GM18499 (cell line): Measurements from ENCODE around the gene IRX6.

Experiments
- ATAC-seq: cut with Tn5 transposase; IDR thresholded peaks from one replicate; pipeline ENCODE4 v1.9.1; 2021; ENCODE audit warnings: moderate number of reproducible peaks; ENCODE audit not compliant: insufficient read depth, unreplicated experiment

IRX6 gene

DNA sequence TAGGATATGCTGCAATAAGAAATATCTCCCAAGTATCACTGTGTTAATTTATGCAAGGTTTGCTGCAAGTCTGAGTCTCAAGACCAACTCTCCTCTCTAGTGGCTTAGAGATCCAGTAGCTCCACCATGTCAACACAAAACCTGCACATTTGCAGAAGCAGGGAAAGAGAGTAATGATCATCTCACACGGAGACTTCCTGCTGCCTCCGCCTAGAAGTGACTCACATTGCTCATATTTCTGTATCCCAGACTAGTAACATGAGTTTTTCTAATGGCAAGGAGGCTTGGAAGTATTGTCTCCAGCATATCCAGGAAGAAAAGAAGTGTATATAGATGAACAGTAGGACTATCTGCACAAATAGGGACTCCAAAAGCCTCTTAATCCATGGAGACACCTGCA, 15.0 kb upstream of the IRX6 start:
- no peak for ATAC-seq

DNA sequence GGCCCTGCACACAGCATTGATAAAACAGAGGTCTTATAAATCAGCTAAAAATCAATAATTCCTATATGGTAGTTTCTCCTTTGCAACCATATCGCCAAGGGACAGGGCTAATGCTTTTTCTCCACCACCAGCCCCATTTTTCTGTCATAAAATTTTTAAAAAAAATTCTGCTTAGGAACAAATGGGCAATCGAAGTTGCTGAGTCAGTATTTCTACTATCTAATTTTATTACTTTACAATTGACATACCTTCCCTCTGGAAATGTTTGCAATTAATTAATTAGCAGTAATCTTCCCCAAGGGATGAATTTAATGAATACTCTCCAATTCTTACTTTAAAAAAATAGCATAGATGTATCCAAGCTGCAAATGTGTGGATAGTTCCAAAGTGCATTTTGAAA, 1.7 kb upstream of the IRX6 start:
- no peak for ATAC-seq

DNA sequence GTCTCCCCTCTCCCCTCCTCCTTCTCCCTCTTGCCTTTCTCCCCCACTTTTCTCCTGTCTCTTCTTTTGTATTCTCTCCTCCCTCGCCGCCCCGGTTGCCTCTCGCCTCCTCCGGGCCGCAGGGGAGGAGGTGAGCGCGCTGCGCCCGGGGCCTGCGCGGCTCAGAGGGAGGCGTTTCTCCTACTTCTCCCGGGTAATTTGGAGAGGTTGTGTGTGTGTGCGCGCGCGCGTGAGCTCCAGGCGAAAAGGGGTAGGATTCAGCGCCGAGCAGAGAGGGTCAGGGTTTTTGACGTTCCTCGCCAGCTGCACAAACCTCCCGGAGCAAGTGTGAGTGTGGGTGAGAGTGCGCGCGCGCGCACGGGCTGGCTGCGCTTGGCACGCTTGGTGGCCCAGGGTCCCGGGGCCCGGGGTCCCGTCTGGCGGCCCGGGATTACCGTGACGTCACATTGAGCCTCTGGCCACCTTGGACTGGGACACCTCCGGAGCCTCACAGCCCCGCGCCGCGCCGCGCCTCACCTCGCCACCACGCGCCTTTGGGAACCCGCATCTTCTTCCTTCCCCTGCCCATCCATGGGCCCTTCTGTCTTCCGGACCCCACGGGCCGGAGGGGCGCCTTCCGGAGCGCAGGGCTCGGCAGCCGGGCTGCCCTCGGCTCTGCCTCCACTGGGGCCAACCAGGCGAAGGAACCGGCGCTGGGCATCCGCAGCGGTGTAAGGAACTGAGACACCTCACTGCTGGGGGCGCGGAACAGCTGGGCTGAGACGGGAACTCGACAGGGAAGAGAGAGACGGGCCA, 479 bp downstream of the IRX6 start:
- ATAC-seq: no peak

DNA sequence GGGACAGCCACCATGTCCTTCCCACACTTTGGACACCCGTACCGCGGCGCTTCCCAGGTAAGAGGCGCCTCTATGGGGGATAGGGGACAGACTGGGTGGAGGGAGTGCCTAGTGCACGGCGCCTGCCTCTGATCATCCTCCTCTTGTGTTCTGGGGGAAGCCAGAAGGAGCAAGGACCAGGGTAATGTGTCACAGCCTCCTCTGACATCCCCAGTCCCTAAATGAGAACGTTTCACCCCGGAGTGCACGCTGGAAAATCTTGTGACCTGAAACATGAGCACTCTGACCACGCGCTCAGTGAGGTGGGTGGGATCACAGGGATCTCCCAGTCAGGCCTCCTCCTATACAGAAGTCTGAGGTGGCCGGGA, 1.1 kb downstream of the IRX6 start:
- ATAC-seq: no peak

DNA sequence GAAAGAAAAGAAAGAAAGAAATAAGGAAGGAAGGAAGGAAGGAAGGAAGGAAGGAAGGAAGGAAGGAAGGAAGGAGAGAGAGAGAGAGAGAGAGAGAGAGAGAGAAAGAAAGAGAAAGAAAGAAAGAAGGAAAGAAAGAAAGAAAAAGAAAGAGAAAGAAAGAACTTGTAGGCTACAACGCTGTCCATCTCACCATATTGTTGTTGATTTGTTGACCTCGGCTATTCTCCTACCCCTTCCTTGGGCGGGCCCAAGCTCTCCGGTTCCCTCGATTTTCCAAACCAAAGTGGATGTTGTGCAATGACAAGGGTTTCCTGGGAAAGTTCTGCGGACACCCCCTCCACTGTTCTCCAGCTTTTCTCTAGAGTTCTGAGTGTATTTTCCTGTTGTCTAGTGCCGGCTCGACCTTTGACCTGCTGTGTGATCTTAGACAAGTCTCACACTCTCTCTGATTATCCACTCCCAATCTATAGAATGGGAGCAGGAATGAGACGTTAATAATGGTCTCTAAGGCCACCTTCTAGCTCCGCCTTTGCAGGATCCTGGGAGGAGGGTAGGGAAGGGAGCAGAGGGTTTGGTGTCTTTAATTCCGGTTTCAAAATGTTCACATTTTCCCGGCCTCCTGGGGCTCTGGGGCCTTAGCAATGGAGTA, 1.6 kb downstream of the IRX6 start:
- ATAC-seq: no peak

DNA sequence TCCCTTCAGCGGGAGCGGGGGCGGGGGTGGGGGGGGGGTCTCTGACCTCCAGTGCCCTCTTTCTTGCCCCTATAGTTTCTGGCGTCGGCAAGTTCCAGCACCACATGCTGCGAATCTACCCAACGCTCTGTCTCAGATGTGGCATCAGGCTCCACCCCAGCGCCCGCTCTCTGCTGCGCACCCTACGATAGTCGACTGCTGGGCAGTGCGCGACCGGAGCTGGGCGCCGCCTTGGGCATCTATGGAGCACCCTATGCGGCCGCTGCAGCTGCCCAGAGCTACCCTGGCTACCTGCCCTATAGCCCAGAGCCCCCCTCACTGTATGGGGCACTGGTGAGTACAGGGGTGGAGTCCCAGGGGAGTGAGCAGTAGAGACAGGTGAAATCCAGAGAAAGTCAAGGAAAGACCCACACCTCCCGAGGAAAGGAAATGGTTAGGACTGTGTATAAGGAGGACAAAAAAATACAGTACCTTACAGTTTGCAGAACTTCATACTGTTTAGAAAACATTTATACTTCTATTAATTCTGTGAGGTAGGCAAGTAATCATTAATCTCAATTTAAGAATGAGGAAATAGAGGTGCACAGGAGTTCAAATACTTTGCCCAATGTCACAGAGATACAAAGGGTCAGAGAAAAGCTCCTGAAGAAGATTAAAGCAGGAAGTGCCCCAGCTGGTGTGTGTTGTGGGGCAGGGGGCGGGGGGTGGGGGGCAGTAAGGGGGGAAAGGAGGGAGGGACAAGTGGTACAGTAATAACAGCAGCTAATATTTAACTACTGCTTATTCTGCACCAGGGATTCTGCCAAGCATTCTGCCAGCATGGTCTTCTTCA, 2.5 kb downstream of the IRX6 start:
- no peak for ATAC-seq

DNA sequence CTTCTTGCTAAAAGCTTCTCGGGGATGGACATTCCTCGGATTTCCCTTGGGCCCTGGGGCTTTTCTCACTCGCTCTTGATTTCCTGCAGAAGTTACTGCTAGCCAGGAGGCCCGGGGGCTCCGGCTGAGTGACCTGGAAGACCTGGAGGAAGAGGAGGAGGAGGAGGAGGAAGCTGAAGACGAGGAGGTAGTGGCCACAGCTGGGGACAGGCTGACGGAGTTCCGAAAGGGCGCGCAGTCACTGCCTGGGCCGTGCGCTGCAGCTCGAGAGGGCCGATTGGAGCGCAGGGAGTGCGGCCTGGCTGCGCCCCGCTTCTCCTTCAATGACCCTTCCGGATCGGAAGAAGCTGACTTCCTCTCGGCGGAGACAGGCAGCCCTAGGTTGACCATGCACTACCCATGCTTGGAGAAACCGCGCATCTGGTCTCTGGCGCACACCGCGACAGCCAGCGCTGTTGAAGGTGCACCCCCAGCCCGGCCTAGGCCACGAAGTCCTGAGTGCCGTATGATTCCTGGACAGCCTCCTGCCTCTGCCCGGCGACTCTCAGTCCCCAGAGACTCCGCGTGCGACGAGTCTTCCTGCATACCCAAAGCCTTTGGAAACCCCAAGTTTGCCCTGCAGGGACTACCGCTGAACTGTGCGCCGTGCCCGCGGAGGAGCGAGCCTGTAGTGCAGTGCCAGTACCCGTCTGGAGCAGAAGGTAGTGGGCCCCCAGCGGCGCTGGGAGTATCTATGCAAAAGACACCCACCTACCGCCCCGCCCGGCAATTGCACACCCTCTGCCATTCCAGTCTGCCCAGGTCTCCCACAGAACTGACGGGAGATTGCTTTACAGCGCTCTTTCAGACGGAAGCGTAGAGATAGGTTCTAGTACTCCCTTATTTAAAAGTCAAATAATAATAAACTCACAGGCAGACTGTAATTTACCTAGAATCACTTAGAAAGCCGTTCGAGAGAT, 4.9 kb downstream of the IRX6 start:
- no peak for ATAC-seq

DNA sequence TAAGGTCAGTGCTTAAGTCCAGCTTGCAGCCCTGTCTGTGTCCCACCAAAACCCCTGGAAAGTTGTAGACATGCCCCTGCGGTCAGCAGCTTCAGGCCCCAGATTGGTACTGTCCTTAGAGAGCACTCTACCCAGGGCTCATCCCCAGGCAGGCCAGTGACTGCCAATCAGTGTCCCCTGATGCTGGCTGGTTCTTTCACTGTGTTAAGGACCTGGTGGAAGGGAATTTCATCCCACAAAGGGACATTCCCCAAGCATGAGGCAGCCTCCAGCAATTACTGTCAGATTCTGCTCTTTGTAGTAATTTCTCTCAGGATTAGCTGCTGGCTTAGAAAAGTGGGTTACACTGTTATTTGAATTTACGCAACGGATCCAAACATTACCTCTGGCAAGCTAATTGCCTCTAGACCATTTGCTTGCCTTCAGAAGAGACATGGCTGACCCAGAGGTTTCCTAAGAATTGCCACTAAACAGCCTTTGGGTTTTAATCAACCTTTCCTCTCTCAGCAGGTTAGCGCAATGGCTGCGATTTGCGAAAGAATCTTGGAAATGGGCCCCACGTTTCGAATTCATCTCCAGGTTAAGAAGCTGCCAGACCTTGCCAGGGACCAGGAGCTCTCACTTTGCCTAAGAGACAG, 5.9 kb downstream of the IRX6 start:
- no peak for ATAC-seq

DNA sequence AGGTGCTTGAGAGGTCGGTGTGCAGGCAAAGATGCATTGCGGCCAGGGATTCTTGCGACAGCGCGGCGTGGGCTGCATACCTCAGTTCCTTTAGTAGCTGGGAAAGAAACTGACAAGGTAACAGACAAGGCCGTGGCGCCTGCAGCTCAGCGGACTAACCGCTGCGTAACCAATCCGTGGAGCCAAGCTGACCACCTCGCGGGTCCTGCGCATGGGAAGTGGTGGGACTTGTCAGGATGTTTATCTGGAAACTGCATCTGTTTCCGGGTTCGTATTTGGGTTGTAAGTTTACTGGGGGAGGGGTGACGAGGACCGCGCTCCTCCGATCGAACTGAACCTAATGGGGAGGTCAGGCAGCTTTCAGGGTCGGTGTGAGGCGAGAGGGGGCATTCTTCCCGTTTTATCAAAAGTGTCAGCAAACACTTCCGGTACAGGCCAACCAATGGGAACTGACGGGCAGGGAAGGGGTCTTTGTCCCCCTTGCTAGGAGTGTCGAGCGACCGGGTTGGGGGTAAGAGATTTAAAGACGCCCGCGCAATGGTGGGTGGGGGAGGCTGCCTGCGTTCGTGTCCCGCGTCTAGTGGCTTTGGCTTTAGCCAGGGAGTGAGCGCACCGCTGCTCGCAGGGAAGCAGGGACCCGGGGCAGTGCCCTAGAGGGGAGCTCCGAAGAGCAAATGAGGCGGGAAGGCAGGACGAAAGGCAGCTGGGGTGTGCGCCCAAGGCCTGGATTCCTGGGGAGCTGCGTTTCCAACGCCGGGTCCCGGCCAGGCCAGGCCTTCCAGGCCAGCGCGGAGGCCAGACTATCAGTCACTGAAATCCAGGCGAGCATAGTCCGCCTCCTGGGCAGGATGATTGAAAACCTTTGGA, 7.0 kb downstream of the IRX6 start:
- no peak for ATAC-seq

DNA sequence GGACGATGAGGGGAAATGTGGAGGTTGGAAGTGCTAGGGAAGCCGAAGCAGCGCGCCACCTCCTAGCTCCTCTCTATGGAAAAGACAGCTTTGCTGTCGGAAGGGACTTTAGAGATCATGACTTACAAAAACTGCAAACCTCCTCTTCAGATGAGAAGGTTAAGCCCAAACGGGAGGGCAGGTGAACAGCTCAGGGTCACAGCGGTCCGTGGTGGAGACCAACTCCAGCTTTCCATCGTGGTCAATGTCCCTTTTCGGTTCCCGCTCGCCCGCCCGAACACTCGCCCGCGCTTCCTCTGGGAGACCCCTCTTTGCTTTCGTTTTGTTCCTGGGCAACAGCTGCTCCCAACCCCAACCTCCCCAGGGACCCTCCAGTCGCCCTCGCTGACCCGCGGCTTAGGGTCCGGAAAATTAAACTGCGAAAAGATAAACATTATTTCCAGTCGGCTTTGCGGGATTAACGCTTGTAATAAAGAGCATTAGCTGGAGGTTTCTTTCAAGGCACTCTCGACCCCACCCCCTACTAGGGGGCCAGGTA, 7.7 kb downstream of the IRX6 start:
- ATAC-seq: no peak

DNA sequence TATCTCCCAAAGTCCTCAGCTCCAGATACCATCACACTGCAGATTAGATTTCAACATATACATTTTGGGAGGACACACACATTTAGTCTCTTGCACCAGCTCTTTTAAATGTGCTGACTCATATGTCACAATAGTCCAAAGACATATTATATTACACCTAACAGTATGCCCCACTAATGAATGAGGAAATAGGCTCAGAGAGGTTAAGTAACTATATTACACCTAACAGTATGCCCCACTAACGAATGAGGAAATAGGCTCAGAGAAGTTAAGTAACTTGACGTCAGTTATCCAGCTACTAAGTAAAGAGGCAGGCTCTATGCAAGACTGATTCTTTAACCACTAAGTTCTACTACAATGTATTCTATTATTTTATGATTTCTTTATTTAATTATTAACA, 9.7 kb downstream of the IRX6 start:
- ATAC-seq: no peak

DNA sequence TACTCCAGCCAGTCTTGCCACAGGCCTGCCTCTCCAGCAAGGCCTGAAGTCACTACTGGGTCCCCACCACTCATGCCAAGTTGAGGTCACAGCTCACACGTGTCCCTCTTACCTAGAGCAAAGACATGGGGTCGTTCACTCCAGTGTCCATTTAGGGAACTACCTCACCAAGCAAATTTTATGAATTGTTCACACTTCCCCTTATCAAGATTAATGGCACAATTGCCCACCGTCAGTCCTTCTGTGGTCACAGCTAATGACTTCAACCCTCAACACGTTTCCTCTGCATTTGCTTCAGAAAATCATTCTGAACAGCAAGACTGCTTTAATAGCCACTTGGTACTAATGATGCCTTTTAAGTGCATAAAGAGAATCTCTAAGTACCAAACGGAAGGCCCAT, 14.6 kb downstream of the IRX6 start:
- ATAC-seq: no peak

DNA sequence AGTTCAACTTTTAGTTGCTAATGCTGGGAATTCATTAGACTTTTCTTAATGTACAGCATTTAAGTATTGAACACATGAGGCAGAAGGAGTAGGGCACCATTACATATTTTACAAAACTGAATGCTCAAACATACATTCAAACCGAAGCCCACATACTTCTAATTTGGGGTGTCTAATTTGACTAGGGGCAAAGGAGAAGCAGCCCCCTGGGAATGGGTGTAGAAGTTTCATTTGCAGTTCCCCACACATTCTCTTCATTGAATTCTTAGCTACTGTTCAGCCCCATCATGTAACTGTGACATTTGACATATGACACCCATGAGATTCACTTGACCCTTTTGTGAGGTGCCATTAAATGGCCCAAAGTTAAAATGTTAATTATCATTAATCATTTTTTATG, 16.4 kb downstream of the IRX6 start:
- no peak for ATAC-seq

DNA sequence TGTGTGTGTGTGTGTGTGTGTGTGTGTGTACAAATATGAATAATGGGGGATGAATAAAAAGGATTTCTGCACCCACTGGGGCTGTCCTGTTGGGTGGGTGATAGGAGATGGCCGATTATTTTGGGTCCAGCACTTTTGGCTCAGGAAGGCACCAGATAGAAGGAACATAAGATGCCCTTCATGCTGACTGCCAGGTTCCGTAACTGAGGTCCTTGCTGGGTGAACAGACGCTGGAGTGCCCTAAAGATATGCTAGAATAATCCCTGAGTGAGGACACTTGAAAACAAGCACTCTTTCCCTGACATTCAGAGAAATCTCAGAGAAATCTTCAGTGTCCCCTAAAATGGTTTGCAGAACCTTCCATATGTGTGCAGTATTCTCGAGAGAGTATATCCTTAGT, 17.7 kb downstream of the IRX6 start:
- no peak for ATAC-seq

DNA sequence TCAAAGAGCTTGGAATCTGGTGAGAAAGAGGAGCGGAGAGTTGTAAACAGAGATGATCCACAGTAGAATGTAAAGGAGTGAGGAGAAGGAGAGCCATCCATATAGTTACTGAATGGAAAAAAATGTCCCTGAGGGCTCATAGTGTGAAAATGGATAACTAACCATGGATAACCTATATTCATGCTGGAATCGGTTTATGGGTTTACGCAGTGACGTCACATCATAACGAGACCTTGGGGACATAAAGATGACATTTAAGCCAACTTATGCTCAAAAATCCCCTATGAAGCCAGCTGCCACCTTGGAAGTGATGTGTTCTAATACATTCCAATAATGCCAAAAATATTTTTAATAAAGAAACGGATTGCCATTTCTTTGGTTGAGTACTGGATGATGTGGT, 22.5 kb downstream of the IRX6 start:
- no peak for ATAC-seq

DNA sequence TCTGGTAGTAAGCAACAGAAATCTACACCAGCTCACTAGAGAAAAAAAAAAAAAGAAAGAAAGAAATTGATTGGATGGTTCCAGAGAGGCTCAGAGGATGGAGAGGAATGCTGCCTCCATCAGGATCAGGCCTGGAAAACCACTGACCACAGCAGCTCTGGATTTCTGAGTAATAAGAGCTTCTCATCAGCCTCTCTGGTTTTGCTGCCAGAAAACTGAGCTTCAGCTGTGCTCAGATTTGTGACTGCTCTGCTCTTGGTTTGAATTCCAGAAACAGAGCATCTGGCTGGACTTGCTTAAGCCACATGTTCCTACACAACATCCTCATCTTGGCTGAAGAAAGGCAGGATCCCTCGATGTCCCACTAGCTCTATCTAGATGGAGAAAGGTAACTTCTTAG, 25.9 kb downstream of the IRX6 start:
- no peak for ATAC-seq

DNA sequence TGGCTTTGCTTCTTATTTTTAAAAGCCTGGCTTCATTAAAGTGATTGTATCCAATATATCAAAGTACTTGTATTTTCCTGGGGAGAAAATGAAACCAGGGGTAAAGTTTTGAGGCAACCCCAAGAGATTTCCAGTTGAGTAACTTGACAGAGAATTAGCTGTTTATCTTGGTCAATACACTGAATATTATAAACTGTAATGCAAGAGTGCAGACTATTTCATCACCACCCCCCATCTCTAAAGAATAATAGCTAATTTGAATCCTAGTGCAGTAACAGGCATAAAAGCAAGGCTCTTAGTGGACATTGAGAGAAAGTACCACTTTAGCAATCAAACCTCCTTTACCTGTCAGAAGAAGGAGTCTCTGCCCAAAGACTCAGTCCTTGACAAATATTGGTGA, 27.0 kb downstream of the IRX6 start:
- ATAC-seq: no peak

DNA sequence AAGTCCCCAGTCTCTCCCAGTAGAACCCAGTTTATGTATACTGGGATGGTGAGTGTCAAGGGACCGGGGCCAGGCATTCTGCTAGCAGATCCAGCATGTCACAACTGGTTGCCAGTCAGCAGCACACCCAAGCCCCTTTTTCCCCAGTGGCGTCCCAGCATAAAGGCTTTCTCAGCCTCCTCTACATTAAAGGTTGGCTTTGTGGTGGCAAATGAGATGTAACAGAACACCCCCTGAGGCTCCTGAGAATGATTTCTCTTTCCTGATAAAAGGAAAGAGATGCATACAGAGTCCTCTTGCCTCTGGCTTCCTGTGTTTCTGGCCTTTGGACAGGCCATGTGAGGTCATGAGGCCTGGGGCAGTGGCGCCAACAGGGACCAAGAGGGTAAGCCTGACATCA, 27.9 kb downstream of the IRX6 start:
- no peak for ATAC-seq

DNA sequence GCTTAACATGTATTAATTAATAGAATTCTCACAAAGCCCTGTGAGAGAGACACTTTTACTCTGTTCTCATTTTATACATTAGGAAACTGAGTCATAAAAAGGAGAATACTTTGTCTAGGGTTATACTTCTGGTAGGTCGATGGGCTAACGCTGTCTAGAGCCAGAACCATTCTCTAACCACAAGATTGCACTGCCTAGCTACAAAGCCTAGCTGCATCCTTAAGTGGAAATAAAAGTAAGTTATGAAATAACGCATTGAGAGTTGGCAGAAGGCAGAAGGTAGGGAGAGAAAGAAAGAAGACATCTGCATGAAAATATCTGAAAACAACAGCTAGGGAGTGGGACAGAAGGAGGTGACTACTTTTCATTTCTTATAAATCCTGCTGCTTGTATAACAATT, 33.2 kb downstream of the IRX6 start:
- no peak for ATAC-seq
